COLO668 (cell line): ENCODE results near the gene ADRM1.

ENCODE experiments used
- DNase-seq: peaks from one replicate; lab custom pipeline; 2025; ENCODE audit not compliant: unreplicated experiment; lab: John Stamatoyannopoulos, UW

The ADRM1 gene

DNA sequence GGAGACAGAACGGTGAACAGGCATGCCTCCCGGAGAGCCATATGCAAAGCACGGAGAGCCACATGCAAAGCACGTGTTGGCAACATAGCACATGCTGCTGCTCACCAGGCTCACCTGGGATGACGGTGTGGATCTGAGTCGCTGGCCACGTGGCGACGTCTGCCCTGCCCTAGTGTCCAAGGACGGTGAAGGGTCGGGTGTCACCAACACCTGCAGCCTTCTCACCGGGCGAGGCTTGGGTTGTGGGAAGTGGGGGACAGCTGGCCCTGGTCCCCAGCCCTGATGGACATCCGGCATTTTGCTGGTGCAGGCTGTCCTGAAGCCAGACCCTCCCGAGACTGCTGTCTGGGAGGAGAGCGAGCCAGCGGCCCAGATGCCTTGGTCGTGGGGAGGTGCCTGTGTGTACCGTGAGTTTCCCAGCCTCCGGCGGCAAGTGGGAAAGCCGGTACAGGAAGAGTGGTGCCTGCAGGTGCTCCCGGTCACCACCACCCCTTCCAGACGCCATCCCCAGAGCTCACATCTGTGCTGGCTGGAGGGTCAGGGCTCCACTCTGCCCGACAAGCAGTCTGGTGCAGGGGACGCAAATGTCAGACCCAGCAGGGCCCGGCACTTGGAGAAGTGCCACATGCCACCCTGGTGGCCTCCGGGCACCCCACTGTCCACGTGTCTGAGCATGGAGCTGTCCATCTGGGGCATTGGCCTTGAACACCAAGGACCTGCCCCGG, 5.9 kb upstream of the ADRM1 start:
- no peak for DNase-seq

DNA sequence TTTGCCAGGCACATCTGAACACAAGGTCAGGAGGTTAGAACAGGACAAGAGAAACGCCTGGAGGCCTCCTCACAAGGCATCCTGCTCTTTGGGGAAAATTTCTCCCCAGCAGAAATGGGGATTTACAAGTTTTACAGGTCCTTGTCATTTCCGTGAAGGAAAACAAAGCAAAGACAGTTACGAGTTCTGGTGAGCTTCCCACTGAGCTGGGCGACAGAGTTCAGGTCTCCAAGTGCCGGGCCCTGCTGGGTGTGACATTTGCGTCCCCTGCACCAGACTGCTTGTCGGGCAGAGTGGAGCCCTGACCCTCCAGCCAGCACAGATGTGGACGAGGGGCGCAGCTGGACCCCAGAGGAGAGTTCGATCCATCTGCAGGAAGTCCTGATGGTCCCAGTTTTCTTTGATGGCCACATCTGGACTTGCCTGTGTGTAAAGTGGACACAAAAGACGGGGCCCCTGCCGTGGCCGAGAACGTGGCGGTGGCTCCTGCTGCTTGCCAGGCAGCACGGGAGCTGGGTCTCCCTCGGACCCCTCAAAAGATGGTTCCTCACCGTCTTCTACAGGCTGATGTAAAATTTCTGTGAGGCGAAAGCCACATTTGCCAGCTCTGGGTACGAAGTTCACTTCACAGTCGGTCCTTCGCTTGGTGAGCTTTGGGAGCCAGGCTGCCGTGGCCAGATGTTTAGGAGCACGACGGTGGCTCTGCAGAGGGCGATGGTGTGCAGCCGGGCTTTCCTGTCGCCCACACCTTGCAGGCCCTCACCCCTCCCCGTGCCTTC, 5.2 kb upstream of the ADRM1 start:
- DNase-seq = no peak

DNA sequence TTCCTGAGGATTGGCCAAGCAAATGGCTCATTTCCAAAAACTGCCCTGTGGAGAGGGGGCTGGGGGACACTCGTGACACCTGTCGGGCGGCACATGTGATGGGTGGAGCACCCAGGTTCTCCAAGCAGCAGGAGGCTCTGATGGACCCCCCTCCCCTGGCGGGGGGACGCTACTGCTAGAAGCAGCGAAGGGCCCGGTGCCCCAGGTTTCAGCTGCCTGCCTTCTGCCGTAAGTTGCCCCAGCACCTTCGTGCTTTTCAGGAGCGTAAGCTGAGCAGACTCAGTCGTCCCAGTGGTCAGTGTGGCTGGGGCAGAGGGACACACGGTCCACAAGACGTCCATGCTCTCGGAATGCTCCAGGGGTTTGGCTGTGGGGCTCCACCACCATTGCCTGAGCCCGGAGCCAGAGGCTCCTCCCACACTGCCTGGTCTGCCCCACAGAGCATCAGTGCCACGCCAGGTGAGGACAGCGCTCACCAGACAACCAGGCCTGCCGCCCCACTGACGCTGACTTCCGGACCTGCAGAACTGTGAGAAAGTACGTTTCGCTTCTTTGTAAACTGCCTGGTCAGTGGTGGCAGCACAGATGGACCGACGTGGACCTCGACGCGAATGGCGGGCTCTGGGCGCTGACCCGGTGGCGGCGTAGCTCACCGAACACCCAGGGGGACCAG, 4.1 kb upstream of the ADRM1 start:
- DNase-seq = no peak

DNA sequence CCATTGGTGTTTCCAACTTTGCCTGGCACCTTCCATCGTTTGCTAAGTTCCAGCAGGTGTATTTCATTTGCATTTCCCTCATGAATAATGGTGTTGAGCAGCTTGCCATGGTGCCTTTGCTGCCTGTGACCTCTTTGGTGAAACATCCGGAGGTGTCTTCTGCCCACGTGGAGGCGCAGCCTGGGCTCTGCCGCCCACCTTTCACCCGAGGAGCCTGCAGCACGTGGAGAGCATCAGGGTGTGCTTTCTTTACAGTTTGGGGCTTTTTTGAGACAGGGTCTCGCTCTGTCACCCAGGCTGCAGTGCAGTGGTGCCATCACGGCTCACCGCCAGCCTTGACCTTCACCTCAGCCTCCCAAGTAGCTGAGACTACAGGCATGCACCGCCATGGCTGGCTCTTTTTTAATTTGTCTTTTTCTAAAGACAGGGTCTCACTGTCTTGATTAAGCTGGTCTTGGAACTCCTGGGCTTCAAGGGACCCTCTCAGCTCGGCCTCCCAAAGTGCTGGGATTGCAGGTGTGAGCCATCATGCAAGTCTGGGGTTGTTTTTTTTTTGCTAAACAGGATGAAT, 3.0 kb upstream of the ADRM1 start:
- DNase-seq = no peak

DNA sequence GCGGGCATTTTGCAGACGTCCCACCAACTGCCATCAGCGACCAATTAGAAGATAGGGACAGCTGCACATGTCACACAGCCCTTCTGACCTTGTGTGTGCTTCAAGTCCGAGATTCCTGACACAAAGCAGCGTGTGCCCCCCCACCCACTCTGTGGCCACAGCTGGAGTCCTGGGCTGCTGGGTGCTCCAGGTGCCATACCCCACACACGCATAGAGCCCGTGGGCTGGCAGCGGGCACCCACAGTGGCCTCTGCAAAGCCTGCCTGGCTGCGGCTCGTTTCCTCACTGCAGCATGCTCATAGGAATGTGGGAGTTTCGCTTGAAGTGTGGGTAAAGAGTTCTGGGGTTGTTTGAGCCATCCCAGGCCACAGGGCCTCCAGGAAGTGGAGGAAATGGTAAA, 2.5 kb upstream of the ADRM1 start:
- DNase-seq = no peak

DNA sequence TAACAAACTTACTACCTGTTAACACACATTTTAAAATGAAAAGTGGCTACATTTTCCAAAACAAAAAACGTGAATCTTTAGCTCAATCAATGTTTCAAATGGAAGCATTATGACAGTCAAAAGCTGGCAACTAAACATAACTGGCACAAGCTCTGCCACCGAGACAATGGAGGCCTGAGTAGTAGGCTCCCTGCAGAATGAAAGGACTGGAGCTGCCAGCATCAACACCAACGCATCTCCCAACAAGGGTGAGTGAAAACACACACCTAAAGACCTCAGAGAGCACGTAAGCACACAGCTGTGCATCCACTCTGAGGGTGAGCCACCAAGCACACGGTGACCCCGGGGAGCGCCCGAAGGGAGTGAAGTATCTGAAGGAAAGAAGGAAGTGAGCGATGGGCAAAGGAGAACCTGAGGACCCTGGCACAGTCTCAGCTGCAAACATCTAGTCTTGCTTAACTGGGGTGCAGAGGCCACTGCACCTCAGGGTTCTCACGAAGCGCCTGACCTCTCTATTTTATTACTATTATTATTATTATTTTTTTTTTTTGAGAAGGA, 1.6 kb upstream of the ADRM1 start:
- DNase-seq = no peak

DNA sequence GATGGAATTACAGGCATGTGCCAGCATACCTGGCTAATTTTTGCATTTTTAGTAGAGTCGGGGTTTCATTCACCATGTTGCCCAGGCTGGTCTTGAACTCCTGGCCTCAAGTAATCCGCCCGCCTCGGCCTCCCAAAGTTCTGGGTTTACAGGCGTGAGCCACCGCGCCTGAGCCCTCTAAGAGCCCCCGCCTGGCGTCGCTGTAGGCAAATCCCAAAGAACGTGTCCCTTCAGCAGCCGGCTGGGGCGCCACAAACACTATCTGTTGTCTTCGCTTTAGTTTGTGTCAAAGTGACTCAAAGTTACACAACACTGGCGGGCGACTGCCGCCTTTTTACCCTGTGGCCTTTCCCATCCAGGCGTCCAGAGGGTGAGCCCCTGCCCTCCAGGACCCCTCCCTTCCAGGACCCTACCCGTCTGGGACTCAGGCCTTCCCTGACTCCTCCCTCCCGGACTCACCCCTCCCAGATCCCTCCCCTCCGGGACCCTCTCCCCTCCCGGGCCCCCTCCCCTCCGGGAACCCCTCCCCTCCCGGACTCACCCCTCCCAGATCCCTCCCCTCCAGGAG, 940 bp upstream of the ADRM1 start:
- peak; percentile 96 for DNase-seq

DNA sequence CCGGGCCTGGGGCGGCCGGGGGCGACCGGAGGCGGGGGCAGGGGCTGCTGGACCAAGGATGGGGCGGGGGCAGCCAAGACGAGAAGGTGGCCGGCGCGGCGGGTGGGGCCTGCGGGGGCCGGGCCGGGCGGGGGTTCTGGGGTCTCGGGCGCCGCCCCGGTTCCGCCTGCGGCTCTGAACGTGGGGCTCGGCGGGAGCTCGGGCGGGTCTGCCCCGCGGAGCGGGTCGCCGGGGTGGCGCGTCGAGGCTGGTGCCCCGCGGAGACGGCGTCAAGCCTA, 204 bp downstream of the ADRM1 start:
- no peak for DNase-seq

DNA sequence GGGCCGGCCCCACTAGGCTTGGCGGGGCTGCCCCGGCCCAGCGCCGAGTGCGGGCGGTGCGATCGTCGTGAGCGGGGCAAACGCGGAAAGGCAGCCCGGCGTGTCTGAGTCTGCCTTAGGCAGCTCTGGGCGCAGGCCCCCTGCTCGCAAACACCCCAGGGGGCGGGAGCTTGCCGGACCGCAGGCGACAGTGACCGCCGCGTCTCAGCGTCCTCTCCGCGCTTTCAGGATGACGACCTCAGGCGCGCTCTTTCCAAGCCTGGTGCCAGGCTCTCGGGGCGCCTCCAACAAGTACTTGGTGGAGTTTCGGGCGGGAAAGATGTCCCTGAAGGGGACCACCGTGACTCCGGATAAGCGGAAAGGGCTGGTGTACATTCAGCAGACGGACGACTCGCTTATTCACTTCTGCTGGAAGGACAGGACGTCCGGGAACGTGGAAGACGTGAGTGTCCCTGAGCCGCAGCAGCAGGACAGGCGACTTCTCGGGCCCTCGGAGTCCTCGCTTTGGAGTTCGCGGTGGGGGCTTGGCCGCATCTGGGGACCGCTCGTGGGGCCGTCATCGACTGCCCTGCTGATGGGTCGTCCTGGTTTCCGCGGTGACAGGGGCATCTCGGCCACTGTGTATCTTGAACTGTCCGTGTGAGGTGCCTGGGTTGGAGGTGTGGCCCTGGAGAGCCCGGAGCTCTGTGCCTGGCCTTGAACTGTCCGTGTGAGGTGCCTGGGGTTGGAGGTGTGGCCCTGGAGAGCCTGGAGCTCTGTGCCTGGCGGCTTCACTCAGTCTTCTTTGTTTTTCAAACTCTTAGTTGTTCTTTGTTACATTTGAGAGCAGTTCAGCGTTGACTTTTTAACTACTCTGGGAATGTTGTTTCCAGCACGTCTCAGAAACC, 786 bp downstream of the ADRM1 start:
- peak; percentile 42 for DNase-seq

DNA sequence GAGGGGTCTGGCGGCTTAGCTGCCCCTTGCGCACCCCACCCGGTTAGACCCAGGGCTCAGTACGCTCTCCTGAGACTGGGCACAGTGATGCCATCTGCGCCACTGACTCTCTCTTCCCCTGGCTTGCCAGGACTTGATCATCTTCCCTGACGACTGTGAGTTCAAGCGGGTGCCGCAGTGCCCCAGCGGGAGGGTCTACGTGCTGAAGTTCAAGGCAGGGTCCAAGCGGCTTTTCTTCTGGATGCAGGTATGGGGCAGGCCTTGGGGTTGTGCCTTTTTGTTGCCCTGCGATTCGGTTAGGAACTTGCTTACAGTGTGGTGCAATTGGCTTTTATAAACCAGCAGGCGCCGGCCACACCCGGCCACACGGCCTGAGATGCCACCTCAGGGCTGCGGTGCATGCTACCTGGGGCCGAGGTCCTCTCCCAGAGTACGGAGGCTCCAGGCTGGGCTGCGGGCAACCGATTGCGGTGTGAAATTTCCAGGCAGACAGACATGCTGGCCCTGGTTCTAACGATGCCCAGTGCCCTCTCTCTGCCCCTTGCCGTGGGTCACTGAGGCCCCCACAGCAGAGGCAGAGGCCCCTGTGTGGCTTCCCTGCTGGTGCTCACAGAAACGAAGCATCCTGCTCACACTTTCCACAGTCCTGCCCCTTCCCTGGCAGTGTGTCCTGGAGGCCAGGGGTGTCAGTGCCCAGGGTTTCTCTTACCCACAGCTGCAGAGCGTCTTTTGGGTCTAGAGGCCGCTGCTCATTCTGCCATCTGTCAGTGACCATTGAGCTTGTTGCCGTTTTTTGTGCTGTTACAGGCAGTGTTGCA, 1.7 kb downstream of the ADRM1 start:
- DNase-seq = no peak

DNA sequence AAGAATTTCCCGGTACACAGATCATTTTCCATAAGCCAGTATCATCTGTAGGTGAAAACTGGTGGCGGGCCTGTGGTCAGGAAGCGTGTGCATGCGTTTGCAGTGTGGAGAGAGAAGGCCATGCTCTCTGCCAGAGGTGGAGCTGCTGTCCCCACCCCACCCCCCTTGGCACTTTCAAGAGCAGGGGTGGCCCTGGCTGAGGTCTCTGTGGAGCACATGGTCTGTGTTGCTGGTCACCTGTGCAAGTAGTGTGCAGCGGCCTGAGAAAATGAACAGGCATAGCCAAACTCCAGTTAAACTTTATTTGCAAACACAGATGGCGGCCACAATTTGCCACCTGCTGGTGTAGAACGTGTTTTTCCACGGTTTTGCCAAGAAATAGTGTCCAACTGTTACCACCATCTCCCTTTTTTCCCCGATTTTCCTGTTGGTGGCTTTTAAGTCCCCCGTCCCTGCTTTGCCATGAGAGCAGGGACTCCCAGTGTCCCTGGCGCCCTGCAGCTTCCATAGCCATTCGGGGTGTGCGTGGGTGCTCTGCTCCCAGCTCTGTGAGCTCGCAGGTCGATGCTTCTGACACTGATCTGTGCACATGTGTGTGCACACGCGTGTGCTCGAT, 2.5 kb downstream of the ADRM1 start:
- DNase-seq = peak; percentile 15

DNA sequence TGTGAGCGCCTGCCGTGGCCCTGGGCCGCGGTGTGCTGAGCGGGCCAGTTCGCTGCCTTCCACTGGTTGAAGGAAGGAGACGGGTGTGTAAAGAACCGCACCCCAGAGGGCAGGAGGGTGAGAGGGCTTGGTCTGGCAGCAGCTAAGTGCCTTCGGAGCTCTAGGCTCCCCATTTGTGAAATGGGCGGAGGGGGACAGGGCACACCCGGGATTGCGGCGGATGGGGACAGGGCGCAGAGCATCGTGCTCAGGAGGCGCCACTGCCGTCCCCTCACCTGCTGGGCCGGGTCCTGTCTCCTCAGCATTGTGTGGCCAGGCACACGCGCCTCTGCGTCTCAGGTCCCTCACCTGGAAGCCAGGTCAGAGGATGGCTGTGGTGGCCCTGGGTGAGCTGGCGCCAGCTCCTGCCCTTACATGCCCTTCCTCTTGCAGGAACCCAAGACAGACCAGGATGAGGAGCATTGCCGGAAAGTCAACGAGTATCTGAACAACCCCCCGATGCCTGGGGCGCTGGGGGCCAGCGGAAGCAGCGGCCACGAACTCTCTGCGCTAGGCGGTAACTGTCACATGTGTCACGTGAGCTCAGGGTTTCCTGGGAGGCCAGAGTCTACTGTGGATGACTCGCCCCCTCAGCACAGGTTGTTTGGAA, 3.1 kb downstream of the ADRM1 start:
- no peak for DNase-seq

DNA sequence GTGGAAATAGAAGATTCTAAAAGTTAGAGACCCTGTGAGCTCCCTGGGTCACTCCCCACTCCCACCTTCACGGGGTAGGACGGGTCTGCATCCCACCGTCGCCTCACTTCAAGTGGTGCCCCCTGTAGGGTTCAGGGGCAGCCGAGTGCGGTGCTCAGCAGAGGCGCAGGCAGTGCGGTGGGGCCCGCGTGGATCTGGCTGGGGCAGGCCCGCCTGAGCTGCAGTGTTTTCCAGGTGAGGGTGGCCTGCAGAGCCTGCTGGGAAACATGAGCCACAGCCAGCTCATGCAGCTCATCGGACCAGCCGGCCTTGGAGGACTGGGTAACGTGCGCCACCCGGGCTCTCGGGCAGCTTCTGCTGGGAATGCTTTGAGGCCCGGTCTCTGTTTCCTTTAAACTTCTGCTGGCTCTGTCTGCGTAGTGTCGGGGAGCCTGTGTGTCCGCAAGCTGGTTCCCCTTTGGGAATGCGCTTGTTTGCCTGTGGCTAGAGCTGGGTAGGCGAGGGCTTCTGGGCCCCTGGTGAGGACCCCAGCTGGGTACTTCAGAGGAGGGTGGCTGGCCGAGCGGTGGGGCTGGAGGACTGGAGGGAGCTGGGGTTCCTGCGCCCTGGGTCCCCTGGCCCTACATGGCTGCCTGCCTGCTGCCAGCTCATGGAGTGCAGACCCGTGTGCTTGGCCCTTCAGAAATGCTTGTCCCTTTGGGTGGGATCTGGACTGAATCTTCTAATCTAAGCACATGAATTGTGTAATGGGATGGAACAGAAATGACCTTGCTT, 3.8 kb downstream of the ADRM1 start:
- no peak for DNase-seq

DNA sequence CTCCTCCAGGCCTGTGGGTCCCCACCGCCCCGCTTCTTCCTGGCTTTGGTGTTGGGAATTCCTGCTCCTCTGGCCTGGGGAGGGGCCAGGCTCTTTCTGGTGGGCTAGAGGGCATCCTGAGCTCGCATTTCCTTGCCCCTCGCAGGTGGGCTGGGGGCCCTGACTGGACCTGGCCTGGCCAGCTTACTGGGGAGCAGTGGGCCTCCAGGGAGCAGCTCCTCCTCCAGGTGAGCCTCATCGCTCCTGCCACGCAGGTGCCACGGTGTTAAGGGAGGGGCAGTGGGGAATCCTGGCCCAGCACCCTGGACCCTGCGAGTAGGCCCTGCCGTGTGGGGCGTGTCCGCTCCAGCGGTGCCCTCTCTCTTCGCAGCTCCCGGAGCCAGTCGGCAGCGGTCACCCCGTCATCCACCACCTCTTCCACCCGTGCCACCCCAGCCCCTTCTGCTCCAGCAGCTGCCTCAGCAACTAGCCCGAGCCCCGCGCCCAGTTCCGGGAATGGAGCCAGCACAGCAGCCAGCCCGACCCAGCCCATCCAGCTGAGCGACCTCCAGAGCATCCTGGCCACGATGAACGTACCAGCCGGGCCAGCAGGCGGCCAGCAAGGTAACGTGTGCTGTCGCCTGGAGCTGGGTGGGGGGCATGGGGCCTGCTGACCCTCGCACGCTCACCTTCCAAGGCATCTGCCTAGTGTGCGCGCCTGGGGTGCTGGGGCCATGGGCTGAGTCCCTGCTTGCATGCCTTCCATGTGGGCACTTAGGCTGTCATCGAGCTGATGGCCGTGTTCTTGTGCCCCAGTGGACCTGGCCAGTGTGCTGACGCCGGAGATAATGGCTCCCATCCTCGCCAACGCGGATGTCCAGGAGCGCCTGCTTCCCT, 4.7 kb downstream of the ADRM1 start:
- no peak for DNase-seq

DNA sequence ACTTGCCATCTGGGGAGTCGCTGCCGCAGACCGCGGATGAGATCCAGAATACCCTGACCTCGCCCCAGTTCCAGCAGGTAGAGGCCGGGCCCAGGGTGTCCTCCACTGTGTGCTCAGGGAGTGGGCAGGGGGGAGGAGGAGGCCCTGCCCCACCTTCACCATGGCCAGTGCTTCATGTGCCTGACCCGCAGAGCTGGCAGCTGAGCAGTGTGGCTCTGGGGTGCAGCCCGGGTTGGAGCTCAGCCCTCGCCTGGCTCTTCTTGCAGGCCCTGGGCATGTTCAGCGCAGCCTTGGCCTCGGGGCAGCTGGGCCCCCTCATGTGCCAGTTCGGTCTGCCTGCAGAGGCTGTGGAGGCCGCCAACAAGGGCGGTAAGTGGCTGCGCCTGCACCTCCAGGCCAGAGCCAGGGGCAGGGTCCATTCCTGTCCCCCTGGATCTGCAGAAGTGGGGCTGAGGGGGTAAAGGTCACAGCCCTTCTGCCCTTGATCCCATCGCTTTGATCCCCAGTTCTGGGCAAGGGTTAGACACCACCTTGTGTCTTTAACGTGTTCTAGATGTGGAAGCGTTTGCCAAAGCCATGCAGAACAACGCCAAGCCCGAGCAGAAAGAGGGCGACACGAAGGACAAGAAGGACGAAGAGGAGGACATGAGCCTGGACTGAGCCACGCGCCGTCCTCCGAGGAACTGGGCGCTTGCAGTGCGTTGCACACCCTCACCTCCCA, 5.5 kb downstream of the ADRM1 start:
- DNase-seq = no peak
